Measurements from ENCODE around the gene NANS. TPM values are rescaled to one million over a fixed set of nuclear protein-coding genes. Genes with fewer than 3 reads are reported as not detected.
"Not testable (repeated sequence)": the region's sequence is repeated elsewhere in the genome, so short reads cannot be mapped to it uniquely, and the experiment has no call there.

NANS gene
- total RNA-seq, 5 donors from 2014 or later (not counting 1 experiment from before 2014, with no cell fraction given), result 21.7 to 57.5 (median 27.6) TPM

DNA sequence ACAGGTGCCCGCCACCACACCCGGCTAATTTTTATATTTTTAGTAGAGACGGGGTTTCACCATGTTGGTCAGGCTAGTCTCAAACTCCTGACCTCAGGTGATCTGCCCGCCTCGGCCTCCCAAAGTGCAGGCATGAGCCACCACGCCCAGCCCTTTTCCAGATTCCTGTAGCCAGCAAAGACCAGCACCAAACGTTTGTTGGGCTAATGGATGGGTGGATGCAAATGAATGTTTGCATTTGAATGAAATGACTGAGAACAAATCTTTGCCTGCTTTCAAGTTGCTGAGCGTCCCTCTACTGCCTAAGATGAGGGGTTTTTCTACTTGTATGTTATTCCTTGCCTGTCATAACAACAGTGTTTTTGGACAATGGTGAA lies 20.0 kb downstream of the NANS start:
- Mint-ChIP-seq H3K4me3 (peak overlapping the region in 1 of 3 donors; percentile 58), H3K27ac (peak overlapping the region; percentile 93 to 94), H3K36me3 (peaks cover 27% of the 10 kb centered on the region), H3K4me1 (peaks cover 38 to 55% (median 44%) of the 10 kb centered on the region in 3 donors)
- H3K9me3 ChIP-seq; H3K9me3 Mint-ChIP-seq; H3K27me3 ChIP-seq (replicated peaks in 1 of 2; ENCODE audit: control insufficient read depth in 2 of 2, extremely low read depth in 1 of 2, insufficient read depth in 2 of 2, low read length in 1 of 2); H3K4me3 ChIP-seq (ENCODE audit: control insufficient read depth in 1 of 2, extremely low read depth in 1 of 2, low read length in 1 of 2); H3K27me3 Mint-ChIP-seq; ATAC-seq (replicated peaks in 1 of 4); DNase-seq: not testable (repeated sequence)
- CTCF ChIA-PET, result interaction anchor here in 1 of 2 donors (0.6 to 1.5 kb wide), 3 partner anchors 26 to 180 kb away, joined by 3 to 5 read pairs (median 3); no protein-coding TSS in a partner anchor
- peaks cover 15 to 29% of the 10 kb centered on the region in 2 experiments for H3K4me1 ChIP-seq (ENCODE audit: control insufficient read depth in 1 of 2, extremely low read depth in 1 of 2, insufficient read depth in 2 of 2, low read length in 2 of 2)
- WGBS (ENCODE audit: insufficient coverage), result 95% methylated on average over 3 of the region's 8 CpGs
- H3K27ac ChIP-seq (ENCODE audit: low read length), result peak overlapping the region; percentile 83
- POLR2A ChIA-PET, result interaction anchor here (0.9 to 1.0 kb wide), 2 partner anchors 10 to 25 kb away, joined by 3 to 5 read pairs; no protein-coding TSS in a partner anchor
- H3K36me3 ChIP-seq (ENCODE audit: control insufficient read depth in 2 of 2, extremely low read depth in 1 of 2, insufficient read depth in 1 of 2, low read length in 1 of 2), result peaks cover 3 to 25% of the 10 kb centered on the region in 2 donors

DNA sequence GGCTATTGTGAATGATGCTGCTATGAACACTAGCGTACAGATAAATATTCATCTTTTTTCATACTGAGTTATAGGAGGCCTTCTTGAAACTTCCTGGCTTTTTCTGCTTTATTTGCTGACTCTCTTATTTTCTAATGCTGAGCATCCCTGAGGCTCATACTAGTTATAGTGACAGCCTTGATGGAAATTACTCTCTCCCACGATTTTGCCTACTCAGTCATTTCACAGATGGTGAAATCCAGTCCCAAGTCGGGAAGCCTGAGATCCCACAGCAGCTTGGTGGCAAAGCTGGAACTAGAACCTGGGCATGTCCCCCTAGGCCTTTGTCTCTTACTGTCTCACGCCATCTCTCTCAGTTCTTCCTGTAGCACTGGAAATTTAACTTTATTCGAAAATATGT lies 22.4 kb downstream of the NANS start:
- H3K27ac ChIP-seq (ENCODE audit: low read length), result no peak overlapping the region
- H3K4me1 Mint-ChIP-seq, result peaks cover 61 to 78% (median 67%) of the 10 kb centered on the region in 3 donors
- peaks cover 41% of the 10 kb centered on the region for H3K36me3 Mint-ChIP-seq
- no peaks in the 10 kb centered on the region for H3K27me3 Mint-ChIP-seq
- POLR2A ChIA-PET, result interaction anchor here in 1 of 2 donors (0.7 kb wide), 1 partner anchor 31 kb away, joined by 6 read pairs; no protein-coding TSS in a partner anchor
- peak overlapping the region; percentile 71 to 83 for H3K27ac Mint-ChIP-seq
- no peaks in the 10 kb centered on the region for H3K9me3 Mint-ChIP-seq
- H3K36me3 ChIP-seq (ENCODE audit: control insufficient read depth in 2 of 2, extremely low read depth in 1 of 2, insufficient read depth in 1 of 2, low read length in 1 of 2), result peaks cover 3 to 44% of the 10 kb centered on the region in 2 donors
- H3K4me1 ChIP-seq (ENCODE audit: control insufficient read depth in 1 of 2, extremely low read depth in 1 of 2, insufficient read depth in 2 of 2, low read length in 2 of 2), result peaks cover 15 to 38% of the 10 kb centered on the region in 2 experiments
- no peak for DNase-seq
- H3K4me3 Mint-ChIP-seq, result no peak overlapping the region
- 100% methylated on average over 1 of the region's 5 CpGs for WGBS (ENCODE audit: insufficient coverage)
- ATAC-seq (replicated peaks in 1 of 4), result no peak
- no peak overlapping the region for H3K4me3 ChIP-seq (ENCODE audit: control insufficient read depth in 1 of 2, extremely low read depth in 1 of 2, low read length in 1 of 2)
- CTCF ChIA-PET, result interaction anchor here in 1 of 2 donors (0.7 to 1.4 kb wide), 2 partner anchors 21 to 23 kb away, joined by 3 read pairs; no protein-coding TSS in a partner anchor
- H3K9me3 ChIP-seq, result no peaks in the 10 kb centered on the region
- no peaks in the 10 kb centered on the region for H3K27me3 ChIP-seq (replicated peaks in 1 of 2; ENCODE audit: control insufficient read depth in 2 of 2, extremely low read depth in 1 of 2, insufficient read depth in 2 of 2, low read length in 1 of 2)

DNA sequence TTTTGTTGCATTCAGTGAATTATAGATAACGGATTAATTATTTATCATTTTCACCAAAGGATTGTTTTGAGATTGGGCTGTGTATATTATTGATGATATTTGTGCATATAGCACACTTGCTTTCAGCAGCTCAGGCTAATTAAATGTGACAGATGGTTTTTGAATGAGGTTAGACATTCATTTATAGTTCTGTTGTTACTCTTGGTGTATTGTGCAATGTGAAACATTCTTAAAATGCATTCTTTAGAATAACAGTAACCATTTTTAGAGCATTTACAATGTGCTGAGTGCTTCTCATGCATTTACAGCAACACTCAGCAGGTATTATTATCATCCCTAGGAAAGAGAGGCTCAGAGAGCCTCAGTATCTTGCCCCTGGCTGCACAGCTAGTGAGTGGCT lies 23.8 kb downstream of the NANS start:
- ChIA-PET POLR2A (interaction anchor here in 1 of 2 donors (0.6 kb wide), 1 partner anchor 164 kb away, joined by 3 read pairs; no protein-coding TSS in a partner anchor), CTCF (no interaction called here)
- Histone ChIP-seq H3K4me3 (ENCODE audit: control insufficient read depth in 1 of 2, extremely low read depth in 1 of 2, low read length in 1 of 2) (no peak overlapping the region), H3K27ac (ENCODE audit: low read length) (no peak overlapping the region), H3K36me3 (ENCODE audit: control insufficient read depth in 2 of 2, extremely low read depth in 1 of 2, insufficient read depth in 1 of 2, low read length in 1 of 2) (peaks cover 3 to 57% of the 10 kb centered on the region in 2 donors), H3K27me3 (replicated peaks in 1 of 2; ENCODE audit: control insufficient read depth in 2 of 2, extremely low read depth in 1 of 2, insufficient read depth in 2 of 2, low read length in 1 of 2) (no peaks in the 10 kb centered on the region), H3K9me3 (no peaks in the 10 kb centered on the region), H3K4me1 (ENCODE audit: control insufficient read depth in 1 of 2, extremely low read depth in 1 of 2, insufficient read depth in 2 of 2, low read length in 2 of 2) (peaks cover 7 to 24% of the 10 kb centered on the region in 2 experiments)
- ATAC-seq (replicated peaks in 1 of 4), result no peak
- Mint-ChIP-seq H3K27ac (peak overlapping the region; percentile 49 to 91), H3K9me3 (no peaks in the 10 kb centered on the region), H3K27me3 (no peaks in the 10 kb centered on the region), H3K4me1 (peaks cover 50 to 65% (median 62%) of the 10 kb centered on the region in 3 donors), H3K4me3 (no peak overlapping the region), H3K36me3 (peaks cover 50% of the 10 kb centered on the region)
- no peak for DNase-seq
- no CpG with 5 or more reads among the region's 1 CpG for WGBS (ENCODE audit: insufficient coverage)

DNA sequence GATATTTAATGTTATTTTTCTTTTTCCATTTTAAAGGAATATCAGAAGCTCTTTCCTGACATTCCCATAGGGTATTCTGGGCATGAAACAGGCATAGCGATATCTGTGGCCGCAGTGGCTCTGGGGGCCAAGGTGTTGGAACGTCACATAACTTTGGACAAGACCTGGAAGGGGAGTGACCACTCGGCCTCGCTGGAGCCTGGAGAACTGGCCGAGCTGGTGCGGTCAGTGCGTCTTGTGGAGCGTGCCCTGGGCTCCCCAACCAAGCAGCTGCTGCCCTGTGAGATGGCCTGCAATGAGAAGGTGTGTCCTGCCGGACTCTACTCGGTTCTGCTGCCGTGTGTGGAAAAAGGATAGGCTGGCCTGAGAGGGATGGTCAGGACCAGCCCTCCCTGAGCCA lies 24.2 kb downstream of the NANS start:
- Mint-ChIP-seq H3K36me3 (peaks cover 55% of the 10 kb centered on the region), H3K4me3 (no peak overlapping the region), H3K4me1 (peaks cover 46 to 64% (median 60%) of the 10 kb centered on the region in 3 donors), H3K27ac (peak overlapping the region; percentile 88 to 91), H3K9me3 (no peaks in the 10 kb centered on the region), H3K27me3 (no peaks in the 10 kb centered on the region)
- peaks cover 3 to 61% of the 10 kb centered on the region in 2 donors for H3K36me3 ChIP-seq (ENCODE audit: control insufficient read depth in 2 of 2, extremely low read depth in 1 of 2, insufficient read depth in 1 of 2, low read length in 1 of 2)
- H3K4me1 ChIP-seq (ENCODE audit: control insufficient read depth in 1 of 2, extremely low read depth in 1 of 2, insufficient read depth in 2 of 2, low read length in 2 of 2), result peaks cover 5 to 22% of the 10 kb centered on the region in 2 experiments
- H3K4me3 ChIP-seq (ENCODE audit: control insufficient read depth in 1 of 2, extremely low read depth in 1 of 2, low read length in 1 of 2), result no peak overlapping the region
- DNase-seq, result no peak
- ATAC-seq (replicated peaks in 1 of 4), result no peak
- 99% methylated on average over 12 of the region's 12 CpGs for WGBS (ENCODE audit: insufficient coverage)
- CTCF ChIA-PET, result interaction anchor here in 1 of 2 donors (0.6 kb wide), 1 partner anchor 43 kb away, joined by 3 read pairs; no protein-coding TSS in a partner anchor
- H3K27me3 ChIP-seq (replicated peaks in 1 of 2; ENCODE audit: control insufficient read depth in 2 of 2, extremely low read depth in 1 of 2, insufficient read depth in 2 of 2, low read length in 1 of 2), result no peaks in the 10 kb centered on the region
- POLR2A ChIA-PET, result interaction anchor here (0.6 kb wide), 2 partner anchors 11 to 164 kb away, joined by 3 read pairs; no protein-coding TSS in a partner anchor
- no peak overlapping the region for H3K27ac ChIP-seq (ENCODE audit: low read length)
- H3K9me3 ChIP-seq, result no peaks in the 10 kb centered on the region

DNA sequence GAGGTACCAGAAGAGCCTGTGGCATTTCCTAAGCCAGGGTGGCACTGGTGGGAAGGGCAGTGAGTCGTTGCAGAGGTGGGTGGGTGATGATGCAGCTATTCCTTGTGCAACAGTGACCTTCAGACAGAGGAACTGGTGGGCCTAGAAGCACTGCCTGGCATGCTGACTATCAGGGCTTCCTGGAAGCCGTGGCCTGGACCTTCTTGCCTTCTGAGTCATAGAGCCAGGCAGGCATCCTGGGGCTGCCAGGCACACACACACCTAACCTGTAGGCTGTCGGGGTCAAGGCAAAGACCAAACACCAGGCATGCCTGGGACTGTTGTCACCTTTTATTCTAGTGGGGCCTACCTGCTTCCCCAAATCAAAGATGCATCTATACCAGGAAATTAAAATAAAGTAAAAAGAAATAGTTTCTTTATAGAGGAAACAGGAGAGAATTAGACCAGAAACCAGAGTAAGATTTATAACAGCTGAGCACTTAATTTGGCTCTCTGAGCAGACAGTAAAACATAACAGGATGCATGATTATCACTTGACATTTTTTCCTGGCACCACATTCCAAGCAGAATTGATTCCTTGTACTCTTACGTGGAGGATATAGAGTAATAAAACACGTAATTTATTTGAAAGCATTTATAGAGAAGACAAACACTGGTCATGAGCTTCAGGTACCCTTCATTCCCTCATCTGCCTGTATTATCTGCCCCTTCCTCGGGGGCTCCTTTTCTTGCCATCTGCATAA lies 25.1 kb downstream of the NANS start:
- CTCF ChIA-PET, result no interaction called here
- Mint-ChIP-seq H3K4me1 (peaks cover 42 to 62% (median 59%) of the 10 kb centered on the region in 3 donors), H3K9me3 (no peaks in the 10 kb centered on the region), H3K27ac (peak overlapping the region; percentile 88 to 91), H3K4me3 (no peak overlapping the region), H3K27me3 (no peaks in the 10 kb centered on the region), H3K36me3 (peaks cover 63% of the 10 kb centered on the region)
- Histone ChIP-seq H3K9me3 (no peaks in the 10 kb centered on the region), H3K4me3 (ENCODE audit: control insufficient read depth in 1 of 2, extremely low read depth in 1 of 2, low read length in 1 of 2) (no peak overlapping the region), H3K36me3 (ENCODE audit: control insufficient read depth in 2 of 2, extremely low read depth in 1 of 2, insufficient read depth in 1 of 2, low read length in 1 of 2) (peaks cover 3 to 69% of the 10 kb centered on the region in 2 donors), H3K27ac (ENCODE audit: low read length) (peak overlapping the region; percentile 4), H3K27me3 (replicated peaks in 1 of 2; ENCODE audit: control insufficient read depth in 2 of 2, extremely low read depth in 1 of 2, insufficient read depth in 2 of 2, low read length in 1 of 2) (no peaks in the 10 kb centered on the region), H3K4me1 (ENCODE audit: control insufficient read depth in 1 of 2, extremely low read depth in 1 of 2, insufficient read depth in 2 of 2, low read length in 2 of 2) (peaks cover under 1 to 14% of the 10 kb centered on the region in 2 experiments)
- 34% methylated on average over 3 of the region's 6 CpGs for WGBS (ENCODE audit: insufficient coverage)
- POLR2A ChIA-PET, result interaction anchor here in 1 of 2 donors (0.6 kb wide), 1 partner anchor 10 kb away, joined by 3 read pairs; no protein-coding TSS in a partner anchor
- peak in 1 of 35 experiments; percentile 16 for DNase-seq
- ATAC-seq (replicated peaks in 1 of 4), result peak; percentile 19 to 85 (median 80)

DNA sequence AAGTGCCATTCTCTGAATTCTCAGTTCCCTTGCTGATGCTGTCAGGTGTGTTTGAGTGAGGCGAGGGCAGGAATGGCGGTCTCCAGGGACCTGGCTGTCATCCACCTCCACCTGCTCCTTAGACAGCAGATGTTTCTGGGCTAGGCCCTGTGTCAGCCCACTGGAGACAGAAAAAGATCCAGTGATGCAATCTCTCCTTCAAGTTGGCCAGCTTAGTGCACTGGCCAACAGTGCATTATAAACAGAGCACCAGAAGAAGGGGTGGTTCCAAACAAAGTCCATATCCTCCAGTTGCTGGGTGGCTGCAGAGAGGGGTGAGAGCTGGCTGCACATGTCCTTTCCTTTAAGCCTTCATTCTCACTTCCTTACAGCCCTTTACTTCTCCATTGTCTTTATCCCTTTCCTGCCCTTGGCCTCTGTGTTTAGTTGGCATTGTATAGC lies 26.5 kb downstream of the NANS start:
- H3K27ac ChIP-seq (ENCODE audit: low read length), result no peak overlapping the region
- no peak overlapping the region for H3K4me3 ChIP-seq (ENCODE audit: control insufficient read depth in 1 of 2, extremely low read depth in 1 of 2, low read length in 1 of 2)
- peak overlapping the region; percentile 88 to 91 for H3K27ac Mint-ChIP-seq
- ChIA-PET CTCF (no interaction called here), POLR2A (no interaction called here)
- H3K9me3 Mint-ChIP-seq, result no peaks in the 10 kb centered on the region
- H3K27me3 Mint-ChIP-seq, result no peaks in the 10 kb centered on the region
- H3K36me3 ChIP-seq (ENCODE audit: control insufficient read depth in 2 of 2, extremely low read depth in 1 of 2, insufficient read depth in 1 of 2, low read length in 1 of 2), result peaks cover 3 to 70% of the 10 kb centered on the region in 2 donors
- DNase-seq (no peak), ATAC-seq (replicated peaks in 1 of 4) (no peak)
- WGBS (ENCODE audit: insufficient coverage), result 100% methylated on average over 2 of the region's 2 CpGs
- H3K4me3 Mint-ChIP-seq, result no peak overlapping the region
- peaks cover 0 to 13% of the 10 kb centered on the region in 2 experiments for H3K4me1 ChIP-seq (ENCODE audit: control insufficient read depth in 1 of 2, extremely low read depth in 1 of 2, insufficient read depth in 2 of 2, low read length in 2 of 2)
- H3K36me3 Mint-ChIP-seq, result peaks cover 61% of the 10 kb centered on the region
- peaks cover 39 to 56% (median 55%) of the 10 kb centered on the region in 3 donors for H3K4me1 Mint-ChIP-seq
- H3K9me3 ChIP-seq, result no peaks in the 10 kb centered on the region
- no peaks in the 10 kb centered on the region for H3K27me3 ChIP-seq (replicated peaks in 1 of 2; ENCODE audit: control insufficient read depth in 2 of 2, extremely low read depth in 1 of 2, insufficient read depth in 2 of 2, low read length in 1 of 2)
